Lung microvascular endothelial cell (primary cell): ENCODE measurements around the gene NMNAT3. TPM values are rescaled to one million over a fixed set of nuclear protein-coding genes. Genes with fewer than 3 reads are reported as not detected.
"Not testable (repeated sequence)": the region's sequence is repeated elsewhere in the genome, so short reads cannot be mapped to it uniquely, and the experiment has no call there.

Experiments used
- DNase-seq, 2 donors: peaks; one replicate each; pipeline versions ENCODE4 v3.0.0 to v3.0.0-alpha.2; 2010; ENCODE audit warnings: low read depth in 2 of 2
- total RNA-seq: library from RNA; depleted of rRNA; stranded (reverse); fragments of >200 nt; gene quantifications from 2 replicates; pipeline ENCODE4 v1.2.1, GENCODE V29; 2014

Gene NMNAT3
- total RNA-seq, 1 donor from 2014 or later = 1.6 TPM

DNA sequence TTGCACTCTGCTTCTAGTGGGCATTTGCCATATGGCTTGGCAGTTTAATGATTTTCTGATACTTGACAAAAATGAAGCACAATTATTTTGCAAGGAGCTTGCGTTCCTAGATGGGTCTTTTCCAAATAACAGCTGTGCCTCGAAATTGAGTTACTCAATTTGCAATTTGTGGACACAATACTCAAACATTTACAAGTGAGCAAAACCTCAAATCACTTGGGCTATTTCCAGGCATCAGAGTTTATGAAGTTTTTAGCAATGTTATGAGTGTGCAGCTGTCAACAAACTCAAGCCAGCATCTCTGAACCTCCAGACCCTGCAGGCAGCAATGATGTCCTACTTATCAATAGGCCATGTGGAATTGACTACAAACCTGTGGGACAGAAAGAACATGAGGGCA is 41.3 kb downstream of the NMNAT3 start:
- DNase-seq = no peak

DNA sequence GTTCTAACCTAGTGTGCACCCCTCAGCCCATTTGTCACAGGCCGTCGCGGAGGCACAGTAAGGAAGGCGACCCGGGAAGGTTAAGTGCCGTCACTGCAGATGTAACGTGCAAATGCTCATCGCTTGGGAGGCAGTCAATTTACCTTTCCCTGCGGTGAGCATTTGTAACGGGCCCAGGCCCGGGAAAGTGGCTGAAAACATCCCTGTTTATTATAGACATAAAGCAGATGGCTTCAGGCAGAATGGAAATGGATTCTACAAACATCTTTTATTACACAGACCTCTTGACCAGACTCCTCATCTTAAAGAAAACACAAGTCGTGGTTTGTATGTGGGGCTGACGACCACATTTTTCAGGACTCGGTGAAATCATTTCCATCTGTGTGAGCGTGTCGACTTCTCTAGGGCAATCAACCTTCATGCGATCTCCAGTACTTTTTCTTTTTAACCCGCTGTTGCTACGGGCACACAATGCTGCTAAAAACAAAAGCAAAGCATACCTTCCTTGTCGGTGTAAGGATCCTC is 43.6 kb downstream of the NMNAT3 start:
- DNase-seq = no peak

DNA sequence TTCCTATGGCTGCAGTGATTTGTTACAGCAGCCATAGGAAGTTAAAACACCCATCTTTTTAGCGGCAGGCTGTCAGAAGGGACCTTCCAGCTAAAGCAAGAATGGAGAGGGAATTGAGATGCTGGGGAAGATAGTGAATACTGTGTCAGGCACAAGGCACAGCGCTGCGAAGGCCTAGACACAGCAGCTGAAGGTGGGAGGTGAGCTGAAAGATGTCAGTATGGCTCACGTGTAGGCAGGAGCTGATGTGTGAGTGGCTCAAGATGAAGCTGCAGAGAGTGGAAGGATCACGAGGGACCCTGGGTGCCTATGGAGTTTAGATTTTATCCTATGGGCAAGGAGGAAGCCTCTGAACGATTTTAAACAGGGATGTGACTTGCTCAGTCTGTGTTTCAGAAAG is 44.3 kb downstream of the NMNAT3 start:
- no peak for DNase-seq

DNA sequence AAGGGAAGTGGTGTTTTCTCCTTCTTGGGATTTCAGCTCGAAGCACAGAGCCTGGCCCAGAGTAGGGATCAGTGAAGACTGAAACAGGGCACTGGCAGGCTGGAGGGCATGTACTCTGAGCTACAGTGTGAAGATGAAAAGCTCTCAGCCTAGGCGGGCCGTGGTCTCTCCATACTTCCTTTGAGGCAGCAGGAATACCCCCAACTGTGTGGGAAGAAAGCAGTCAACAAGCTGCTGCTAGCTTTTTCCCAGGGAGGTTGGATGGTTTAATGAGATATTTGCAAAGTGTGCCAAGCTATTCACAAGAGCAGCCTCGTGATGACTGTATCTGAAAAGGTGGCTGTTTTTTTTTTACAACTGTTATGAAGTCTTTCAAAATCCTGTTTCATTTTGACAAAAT is 47.2 kb downstream of the NMNAT3 start:
- no peak for DNase-seq

DNA sequence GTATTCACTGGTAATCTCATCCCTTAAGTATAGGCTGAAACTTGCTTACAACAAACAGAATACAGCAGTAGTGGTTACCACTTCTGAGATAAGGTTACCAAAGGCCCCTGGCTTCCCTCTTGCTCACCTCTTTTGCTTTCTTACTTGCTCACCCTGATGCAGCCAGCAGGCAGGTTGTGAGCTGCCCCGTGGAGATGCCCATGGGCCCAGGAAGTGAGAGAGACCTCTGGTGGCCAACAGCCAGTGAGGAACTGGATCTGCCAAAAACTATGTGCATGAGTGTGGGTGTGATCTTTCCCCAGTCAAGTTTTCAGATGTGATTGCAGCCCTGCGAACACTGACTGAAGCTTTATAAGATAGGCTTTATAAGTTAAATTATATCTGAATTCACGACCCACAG is 48.7 kb downstream of the NMNAT3 start:
- DNase-seq = no peak

DNA sequence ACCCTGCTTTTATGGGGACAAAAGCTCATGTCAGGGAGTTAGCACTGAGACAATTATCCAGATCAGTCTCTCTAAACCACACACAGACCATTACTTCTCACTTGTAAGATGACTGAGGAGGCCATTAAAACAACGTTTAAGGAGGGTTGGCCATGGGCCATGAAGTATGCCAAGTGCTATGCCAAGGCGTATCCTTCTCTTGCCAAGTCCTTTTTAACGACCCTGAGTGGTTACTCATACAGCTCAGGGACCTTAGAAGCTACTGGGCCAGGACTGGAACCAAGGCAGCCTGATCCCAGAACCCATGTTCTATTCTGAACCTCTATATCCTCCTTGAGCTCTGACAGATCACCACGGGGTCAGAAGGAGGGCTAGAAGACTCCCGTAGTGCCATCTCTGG is 50.0 kb downstream of the NMNAT3 start:
- no peak for DNase-seq

DNA sequence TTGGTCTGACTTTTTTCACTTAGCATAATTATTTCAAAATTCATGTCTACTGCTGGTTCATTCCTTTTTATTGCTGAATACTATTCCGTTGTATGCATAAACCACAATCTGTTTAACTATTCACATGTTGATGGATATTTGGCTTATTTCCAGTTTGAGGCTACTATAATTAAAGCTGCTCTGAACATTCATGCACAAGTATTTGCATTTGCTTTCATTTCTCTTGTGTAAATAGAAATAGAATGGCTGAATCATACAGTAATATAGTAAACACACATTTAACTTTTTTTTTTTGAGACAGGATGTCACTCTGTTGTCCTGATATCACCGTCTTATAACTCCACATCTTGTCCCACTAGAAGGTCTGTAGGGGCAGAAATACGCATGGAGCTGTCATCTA is 57.3 kb downstream of the NMNAT3 start:
- no peak for DNase-seq

DNA sequence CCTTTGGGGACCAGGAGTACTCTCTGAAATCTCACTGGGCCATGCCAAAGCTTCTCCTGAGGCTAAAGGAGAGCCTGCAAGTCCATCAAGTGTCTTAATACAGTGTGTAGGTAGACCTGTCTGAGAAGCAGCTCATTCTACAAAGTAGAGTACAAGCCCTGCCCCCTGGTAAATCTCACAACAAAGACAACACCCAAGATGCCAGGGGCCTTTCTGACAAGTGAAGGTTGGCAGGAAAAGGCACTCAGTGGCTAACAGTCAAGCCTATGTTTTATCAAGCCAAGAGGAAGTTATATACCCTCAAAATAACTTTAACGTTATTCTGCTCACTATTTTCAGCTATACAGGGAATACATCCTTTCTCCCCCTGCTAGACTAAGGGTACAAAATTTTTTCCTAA is 58.3 kb downstream of the NMNAT3 start:
- no peak for DNase-seq

DNA sequence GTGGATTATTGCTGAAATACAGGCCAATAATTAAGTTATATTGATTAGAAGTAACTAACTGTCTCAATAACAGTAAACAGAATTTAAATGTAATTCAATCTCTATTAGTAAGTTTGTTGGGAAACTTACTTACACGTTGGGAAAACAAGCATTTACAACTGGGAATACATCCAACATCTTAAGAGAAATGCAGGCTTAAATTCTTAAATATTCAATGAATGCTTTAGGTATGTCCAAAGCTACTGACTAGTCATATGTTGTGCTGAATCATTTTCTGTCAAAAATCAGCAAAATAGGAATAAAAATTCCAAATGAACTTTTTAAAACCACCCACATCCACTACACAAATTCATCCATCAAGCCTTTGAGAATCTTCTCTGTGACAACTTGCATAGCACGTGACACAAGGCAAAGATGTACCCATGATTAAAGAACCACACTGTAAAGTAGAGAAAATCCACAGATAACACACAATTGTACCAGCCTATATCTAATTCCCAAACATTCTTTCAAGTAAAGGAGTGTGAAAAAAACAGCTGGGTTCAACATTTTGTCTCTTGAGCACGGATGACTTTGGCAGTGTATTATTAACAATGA is 60.0 kb downstream of the NMNAT3 start:
- DNase-seq = no peak

DNA sequence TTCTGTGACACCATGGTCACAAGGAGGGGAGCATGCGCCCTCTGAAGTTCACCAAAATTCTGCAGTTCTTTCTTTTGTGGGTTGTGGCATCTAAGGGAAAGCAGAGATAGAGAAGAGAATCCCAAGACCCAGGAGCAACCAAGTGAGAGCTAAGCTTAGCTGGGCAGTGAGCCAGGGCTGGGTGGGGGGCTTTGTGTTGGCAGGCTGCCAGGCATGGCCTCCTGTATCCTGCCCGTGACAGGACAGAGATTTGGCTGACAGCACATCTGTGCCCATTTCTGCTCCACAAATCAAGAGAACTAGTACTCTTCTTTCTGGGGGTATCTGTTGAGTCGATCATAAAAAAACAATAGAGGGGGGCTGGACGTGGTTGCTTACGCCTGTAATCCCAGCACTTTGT is 66.2 kb downstream of the NMNAT3 start:
- no peak for DNase-seq

DNA sequence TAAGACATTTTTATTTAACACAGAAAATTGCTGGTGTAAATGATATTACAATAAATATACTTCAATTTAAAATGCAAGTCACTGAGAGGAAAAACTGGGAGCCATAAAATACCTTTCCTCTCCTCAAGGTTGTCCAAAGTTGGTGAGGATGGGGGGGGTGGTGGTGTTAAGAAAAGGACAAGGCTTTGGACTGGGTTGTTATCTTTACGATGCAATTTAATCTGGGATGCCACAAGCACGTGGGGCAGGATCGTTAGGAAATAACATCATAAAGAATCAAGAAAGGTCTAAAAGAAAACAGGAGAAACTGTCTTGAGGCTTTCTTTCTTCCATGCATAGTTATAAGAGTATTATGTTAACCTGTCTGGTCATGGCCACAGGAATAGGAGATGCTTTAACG is 66.9 kb downstream of the NMNAT3 start:
- no peak for DNase-seq

DNA sequence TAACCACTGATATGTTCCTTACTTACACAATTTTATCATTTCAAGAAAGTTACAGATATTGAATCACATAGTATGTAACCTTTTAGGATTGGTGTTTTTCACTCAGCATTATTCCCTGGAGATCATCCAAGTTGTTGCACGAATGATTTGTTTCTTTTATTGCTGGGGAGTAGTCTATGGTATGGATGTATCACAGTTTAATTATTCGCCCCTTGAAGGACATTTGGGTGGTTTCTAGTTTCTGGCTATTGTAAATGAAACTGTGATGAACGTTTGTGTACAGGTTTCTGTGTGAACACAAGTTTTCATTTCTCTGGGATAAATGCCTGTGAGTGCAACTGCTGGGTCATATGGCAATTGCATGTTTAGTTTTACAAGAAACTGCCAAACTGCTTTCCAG is 68.8 kb downstream of the NMNAT3 start:
- DNase-seq = no peak

DNA sequence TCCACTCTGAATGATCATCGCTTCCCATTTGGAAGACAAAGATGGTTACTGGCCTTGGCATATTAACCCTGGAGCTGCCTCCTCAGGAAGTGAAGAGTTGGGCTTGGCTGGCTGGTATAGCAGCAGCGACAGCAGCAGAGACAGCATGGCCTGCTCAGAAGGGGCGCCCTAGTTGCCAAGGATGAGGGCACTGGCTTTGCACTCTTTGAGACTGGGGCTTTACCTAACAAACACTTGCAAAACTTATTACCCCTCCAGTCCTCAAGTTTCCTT is 69.7 kb downstream of the NMNAT3 start:
- DNase-seq = no peak

DNA sequence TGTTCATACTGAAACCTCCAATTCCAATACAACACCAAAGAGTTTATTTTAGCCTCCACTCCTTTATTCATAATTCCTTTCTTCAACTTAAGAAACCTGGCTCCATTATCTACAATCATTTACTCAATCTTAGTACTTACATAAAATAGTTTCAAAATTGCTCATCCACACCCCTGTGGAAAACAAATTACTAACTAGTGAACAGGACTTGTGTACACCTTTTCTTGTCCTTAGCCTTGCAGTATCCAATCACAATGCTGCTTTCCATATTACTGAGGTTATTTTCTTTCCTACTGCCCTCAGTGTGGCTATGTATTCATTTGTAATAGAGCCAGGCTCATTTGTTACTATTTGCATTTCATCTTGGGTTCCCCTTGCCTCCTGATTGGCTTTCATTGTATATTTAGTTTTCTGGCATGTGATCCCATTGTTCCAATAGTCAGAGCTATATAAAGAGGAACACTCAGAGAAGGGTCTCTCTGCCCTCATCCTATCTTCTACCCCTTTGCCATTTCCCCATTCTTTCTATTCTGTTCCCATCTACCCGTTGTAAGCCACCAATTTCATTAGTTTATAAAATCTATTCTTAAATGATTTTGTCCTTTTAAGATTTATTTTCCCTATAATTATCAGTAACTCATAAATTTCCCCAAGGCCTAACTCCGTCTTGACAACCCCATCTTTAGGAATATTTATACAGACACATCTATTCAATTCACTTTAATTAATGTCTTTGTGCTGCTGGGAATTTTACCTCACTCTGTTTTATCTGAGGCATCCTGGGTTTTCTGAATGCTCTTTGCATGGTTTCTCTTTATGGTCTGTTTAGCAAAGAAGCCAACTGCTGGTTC is 70.3 kb downstream of the NMNAT3 start:
- no peak for DNase-seq

DNA sequence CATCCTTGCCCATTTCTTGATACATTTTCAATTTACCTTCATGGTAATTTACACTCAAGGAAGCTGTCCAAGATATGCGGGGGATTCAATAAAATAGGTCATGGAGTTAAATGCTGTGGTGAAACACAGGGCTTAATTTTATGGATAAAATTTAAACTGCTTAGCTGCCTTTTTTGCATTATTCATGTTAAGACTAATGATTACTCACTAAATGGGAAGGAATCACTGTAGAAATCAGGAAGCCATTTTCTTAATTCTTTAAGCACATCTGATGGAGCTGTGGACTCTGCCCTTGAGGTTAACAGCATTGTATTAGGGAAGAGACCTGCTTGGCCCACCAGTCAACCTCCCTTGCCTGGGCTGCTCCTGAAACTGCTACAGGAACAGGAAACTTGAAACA is 75.8 kb downstream of the NMNAT3 start:
- DNase-seq = no peak

DNA sequence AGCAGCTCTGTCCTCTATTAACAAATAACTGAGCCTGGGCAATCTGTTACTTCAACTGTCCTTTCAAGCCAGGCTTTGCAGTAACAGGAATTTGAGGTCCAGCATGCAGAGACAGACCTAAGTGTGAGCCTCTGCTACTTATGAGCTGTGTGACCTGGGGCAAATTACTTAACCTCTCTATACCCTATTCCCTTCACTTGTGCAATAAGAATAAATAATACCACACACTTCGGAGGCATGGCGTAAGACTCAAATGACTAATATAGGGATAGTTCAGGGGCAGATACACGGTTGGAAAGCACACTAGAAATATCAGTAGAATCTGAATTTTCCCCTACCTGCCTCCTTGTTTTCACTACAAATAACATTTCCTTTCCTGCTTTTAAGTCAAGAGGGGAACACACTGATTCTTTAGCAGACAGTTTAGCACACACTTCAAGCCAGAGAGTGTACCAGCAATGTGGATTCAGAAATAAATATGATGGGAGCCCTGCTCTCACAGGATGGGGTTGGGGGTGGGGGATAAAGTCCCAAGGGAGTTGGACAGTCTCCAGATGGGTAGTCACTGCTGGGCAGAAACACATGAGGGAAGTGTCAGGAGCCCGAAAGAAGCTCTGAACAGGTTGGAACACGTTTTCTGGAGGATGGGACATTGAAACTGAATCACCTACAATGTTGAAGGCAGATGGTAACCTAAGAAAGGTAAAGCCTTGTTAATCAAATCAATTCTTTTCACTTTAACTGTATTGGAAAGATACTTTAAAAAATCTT is 76.4 kb downstream of the NMNAT3 start:
- DNase-seq = no peak

DNA sequence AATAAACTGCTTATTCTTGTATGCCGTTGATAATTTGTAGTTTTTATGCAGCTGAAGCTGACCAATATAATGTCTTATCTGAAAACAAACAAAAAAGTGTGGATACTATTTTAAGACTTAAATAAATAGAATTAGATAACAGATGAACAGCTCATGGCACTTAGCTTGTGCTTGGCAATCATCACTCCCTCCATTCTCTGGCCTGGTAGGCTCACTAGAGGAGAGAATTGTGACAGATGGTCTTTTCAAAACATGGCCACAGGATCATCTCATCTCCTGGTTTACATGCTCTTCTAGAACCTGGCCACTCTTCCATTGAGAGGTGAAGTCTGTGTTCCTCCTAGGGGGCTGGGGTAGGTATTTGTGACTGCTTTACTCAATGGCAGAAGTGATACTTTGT is 79.8 kb downstream of the NMNAT3 start:
- no peak for DNase-seq

DNA sequence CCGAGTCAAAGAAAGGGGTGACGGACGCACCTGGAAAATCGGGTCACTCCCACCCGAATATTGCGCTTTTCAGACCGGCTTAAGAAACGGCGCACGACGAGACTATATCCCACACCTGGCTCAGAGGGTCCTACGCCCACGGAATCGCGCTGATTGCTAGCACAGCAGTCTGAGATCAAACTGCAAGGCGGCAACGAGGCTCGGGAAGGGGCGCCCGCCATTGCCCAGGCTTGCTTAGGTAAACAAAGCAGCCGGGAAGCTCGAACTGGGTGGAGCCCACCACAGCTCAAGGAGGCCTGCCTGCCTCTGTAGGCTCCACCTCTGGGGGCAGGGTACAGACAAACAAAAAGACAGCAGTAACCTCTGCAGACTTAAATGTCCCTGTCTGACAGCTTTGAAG is 86.6 kb downstream of the NMNAT3 start:
- not testable (repeated sequence) for DNase-seq

DNA sequence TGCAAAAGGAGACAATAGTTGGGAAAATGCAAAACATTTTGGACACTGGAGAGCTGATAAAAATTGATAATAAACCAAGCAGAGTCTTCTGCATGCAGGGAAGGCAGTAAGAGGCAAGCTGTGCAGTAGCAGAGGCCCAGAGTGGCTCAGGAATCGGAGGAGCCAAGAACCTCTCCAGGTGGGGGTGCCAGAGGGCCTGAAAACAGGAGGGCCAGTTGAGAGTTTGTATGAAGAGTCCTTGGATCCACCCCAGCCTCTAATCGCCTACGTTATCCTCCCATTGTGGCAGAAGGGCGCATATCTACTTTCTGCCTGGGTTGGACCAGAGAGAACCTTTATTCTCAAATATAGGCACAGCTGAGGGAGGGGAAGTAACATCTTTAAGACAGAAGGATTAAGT is 89.3 kb downstream of the NMNAT3 start:
- no peak for DNase-seq

DNA sequence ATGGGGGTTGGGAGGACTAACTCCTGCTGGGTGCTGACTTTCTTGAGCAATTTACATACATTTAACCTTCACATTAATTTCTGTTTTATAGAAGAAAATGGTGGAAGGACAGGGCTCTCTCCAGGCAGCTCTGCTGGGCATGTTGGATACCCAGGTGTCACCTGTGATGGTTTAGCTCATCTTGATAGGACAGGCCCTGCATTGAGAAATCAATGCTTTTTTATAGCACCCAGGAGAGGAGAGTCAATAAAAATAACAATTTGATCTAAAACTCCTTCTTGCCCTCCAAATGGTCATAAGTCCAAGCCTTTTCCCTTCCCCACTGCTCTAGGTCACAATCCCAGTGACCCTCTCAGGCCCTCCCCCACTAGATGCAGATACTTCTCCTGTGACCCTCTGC is 90.0 kb downstream of the NMNAT3 start:
- no peak for DNase-seq

DNA sequence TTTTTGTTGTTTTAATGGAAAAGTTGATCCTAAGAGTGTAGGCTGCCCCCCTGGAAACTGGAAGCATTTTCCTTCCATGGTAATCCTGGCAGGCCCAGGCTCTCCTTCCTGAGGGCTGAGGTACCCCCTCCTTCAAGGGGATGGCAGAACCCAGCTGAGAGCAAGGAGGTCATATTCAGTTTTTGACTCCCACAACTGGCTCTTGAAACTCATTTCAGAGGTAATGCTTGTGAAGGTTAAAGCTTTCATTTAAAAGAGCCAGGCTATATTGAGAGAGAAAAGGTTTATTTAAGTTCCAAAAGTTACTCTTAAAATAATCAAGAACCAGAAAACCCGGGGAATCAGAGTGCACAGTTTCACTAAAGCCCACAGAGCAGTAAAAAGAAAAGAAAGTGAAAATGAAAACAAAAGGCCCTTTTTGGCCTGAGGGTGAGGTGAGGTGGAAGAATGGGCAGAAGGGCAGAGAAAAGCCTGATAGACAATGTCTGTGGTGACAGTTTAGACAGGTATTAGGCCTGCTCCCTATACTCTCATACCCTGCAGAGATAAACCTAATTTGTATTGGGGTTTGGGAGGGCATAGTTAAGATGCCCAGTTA is 91.3 kb downstream of the NMNAT3 start:
- no peak for DNase-seq

DNA sequence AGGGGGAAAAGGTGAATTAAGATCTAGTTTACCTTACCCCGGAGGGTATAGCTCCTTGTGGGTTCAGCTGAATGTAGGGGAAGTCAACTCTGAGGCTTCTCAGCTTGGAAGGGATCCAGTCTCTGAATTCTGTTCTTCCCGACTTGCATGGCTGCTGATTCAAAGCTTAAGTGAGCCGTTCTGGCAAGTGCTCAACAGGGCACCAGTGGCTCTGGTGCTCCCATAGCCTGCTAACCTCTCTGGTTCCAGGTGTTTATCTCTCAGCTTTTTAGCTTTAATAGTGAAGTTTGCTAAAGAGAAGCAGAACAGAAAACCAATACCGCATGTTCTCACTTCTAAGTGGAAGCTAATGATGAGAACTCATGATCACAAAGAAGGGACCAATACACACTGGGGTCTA is 92.0 kb downstream of the NMNAT3 start:
- DNase-seq = no peak
